ENCODE measurements around the gene ENOX1. TPM values are rescaled to one million over a fixed set of nuclear protein-coding genes. Genes with fewer than 3 reads are reported as not detected.

Gene ENOX1
- total RNA-seq, 1 experiment from 2014 or later = 2.4 TPM

DNA sequence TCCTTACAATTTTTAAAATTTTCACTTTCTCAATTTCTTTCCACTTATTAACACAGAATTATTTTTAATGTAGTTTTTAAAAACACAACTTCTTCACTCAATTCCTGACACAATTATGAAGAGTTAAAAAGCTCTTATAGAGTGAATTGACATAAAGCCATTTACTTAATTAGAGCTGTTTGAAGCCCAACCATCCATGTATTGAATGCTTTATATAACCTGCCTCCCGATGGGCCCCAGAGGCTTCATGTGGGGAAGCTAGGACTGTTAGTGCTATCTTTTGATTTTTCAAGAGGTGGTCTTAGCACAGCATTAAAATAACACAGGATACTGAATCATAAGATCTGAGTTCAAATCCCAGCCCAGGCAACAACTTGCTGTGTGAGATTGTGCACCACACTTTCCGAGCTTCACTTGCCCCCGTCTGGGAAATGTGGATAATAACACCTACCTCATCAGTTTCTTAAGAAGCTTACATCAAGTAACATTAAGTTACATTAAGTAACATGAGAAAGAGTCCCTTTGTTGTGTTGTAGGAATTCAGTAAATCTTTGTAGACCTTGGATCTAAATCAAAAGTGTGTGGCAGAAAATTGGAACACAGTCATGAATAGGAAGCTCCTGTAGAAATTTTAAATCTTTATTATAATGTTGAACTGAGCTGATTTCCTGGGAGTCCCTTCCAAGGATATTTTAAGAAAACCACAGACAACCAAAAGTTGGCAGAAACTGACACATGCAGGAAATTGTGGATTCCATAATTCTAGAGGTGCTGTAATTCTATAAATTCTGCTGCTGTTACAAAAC lies 5.5 kb upstream of the ENOX1 start:
- no peaks in the 10 kb centered on the region for H3K27me3 ChIP-seq
- H3K36me3 ChIP-seq = no peaks in the 10 kb centered on the region
- H3K9me3 ChIP-seq = no peaks in the 10 kb centered on the region
- DNase-seq = no peak
- no peak overlapping the region for H3K4me3 ChIP-seq

DNA sequence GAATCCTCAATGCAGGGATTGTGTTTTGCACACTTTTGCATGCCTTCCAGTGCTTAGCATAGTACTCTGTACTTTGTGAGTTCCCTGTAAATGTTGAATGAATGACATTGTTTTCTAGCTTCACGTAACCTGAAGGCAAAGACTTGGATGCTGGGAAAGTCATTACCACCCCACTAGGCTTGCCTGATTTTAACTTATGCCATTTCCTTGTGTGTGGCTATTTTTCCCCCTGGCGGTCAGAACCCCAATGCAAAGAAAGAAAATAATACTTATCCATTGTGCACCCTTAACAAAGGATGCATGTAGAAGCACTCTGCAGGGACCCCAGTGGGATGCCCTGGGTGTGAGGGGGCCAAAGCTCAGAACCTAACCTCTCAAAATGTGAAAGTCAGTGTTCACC lies 1.2 kb upstream of the ENOX1 start:
- Histone ChIP-seq H3K9me3 (no peaks in the 10 kb centered on the region), H3K4me3 (peak overlapping the region; percentile 62; the same call in 1 of the 2 replicates), H3K36me3 (no peaks in the 10 kb centered on the region), H3K27me3 (no peaks in the 10 kb centered on the region)
- DNase-seq = no peak

GRCh38 chr13:43787518-43787891 lies 733 bp upstream of the ENOX1 start:
- DNase-seq = no peak
- H3K9me3 ChIP-seq = no peaks in the 10 kb centered on the region
- H3K27me3 ChIP-seq = no peaks in the 10 kb centered on the region
- H3K4me3 ChIP-seq = peak overlapping the region; percentile 62
- no peaks in the 10 kb centered on the region for H3K36me3 ChIP-seq

DNA sequence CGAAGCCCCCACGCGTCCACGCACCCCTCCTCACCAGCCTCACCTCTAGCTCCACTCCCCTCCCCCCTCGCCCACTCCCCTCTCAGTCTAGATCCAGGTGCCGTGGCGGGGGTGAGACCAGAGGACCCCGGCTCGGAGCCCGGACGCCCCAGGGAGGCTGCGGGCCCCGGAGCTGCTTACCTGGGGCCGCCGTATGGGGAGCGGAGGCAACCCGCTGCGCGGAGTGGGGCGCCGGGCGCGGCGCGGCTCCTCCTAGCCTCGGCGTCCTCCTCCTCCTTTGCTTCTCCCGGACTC lies 353 bp downstream of the ENOX1 start:
- H3K9me3 ChIP-seq = no peaks in the 10 kb centered on the region
- DNase-seq = no peak
- H3K36me3 ChIP-seq = no peaks in the 10 kb centered on the region
- H3K27me3 ChIP-seq = no peaks in the 10 kb centered on the region
- peak overlapping the region; percentile 62 for H3K4me3 ChIP-seq

GRCh38 chr13:43785650-43786471 lies 911 bp downstream of the ENOX1 start:
- Histone ChIP-seq H3K27me3 (no peaks in the 10 kb centered on the region), H3K36me3 (no peaks in the 10 kb centered on the region), H3K4me3 (peak overlapping the region; percentile 62), H3K9me3 (no peaks in the 10 kb centered on the region)
- peak; percentile 82 for DNase-seq

GRCh38 chr13:43785261-43785649 lies 1.5 kb downstream of the ENOX1 start:
- H3K27me3 ChIP-seq = no peaks in the 10 kb centered on the region
- H3K4me3 ChIP-seq = peak overlapping the region; percentile 62
- no peaks in the 10 kb centered on the region for H3K36me3 ChIP-seq
- H3K9me3 ChIP-seq = no peaks in the 10 kb centered on the region
- no peak for DNase-seq

DNA sequence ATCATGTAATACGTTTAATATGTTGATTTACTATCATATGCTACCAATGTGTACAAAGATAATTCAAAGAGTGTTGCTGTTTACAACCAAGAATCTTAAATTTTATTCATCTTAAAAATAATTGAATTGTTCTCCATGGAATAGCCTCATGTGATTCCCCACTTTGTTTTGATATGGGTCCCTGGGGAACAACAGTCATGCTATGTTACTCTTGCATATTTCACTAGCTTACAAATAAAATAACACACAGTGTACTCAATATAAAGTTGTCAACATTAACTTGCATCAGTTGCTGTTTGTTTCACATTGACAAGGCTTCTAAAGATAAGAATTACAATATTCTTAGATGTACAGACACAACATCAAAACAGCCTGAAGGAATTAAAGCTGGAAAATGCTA lies 2.3 kb downstream of the ENOX1 start:
- DNase-seq = no peak
- Histone ChIP-seq H3K36me3 (no peaks in the 10 kb centered on the region), H3K27me3 (no peaks in the 10 kb centered on the region), H3K4me3 (no peak overlapping the region), H3K9me3 (no peaks in the 10 kb centered on the region)

DNA sequence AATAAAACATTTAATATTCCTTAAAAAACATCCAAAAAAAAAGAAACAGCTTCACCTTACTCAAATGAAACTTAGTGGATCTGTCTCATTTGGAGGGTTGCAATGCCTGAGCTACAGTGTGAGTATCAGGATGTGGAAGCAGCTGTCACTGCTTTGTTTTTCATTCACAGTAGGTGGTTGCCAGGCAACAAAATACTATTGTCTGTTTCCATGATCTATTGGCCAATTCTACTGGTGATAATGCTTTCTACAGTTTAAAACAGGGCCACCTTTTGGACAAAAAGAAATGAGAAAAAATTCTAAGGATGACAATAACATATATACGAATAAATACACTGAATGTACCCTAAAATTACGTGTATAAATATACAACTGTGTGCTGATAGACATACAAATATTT lies 3.0 kb downstream of the ENOX1 start:
- Histone ChIP-seq H3K4me3 (no peak overlapping the region), H3K9me3 (no peaks in the 10 kb centered on the region), H3K36me3 (no peaks in the 10 kb centered on the region), H3K27me3 (no peaks in the 10 kb centered on the region)
- DNase-seq = no peak

GRCh38 chr13:43782686-43783085 lies 4.1 kb downstream of the ENOX1 start:
- no peaks in the 10 kb centered on the region for H3K36me3 ChIP-seq
- no peaks in the 10 kb centered on the region for H3K27me3 ChIP-seq
- no peak overlapping the region for H3K4me3 ChIP-seq
- DNase-seq = no peak
- H3K9me3 ChIP-seq = no peaks in the 10 kb centered on the region

DNA sequence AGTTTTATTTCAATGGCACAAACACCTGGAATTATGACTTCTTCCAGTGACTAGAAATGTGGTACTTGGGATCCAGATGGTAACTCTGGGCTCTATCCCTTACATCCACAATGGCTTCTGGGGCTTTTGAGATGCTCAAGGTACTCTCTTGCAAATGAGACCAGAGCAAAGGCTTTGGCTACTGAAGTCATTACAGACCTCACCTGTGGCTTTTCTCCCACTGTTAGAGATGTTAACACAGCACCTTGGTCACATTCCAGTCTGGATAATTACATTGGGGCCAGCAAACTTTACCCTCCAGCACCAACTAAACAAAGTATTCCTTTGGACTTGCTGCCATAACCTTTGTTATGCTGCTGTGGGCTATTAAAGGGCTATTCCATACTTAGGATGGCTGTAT lies 6.1 kb downstream of the ENOX1 start:
- no peak overlapping the region for H3K4me3 ChIP-seq
- H3K36me3 ChIP-seq = no peaks in the 10 kb centered on the region
- H3K27me3 ChIP-seq = no peaks in the 10 kb centered on the region
- no peaks in the 10 kb centered on the region for H3K9me3 ChIP-seq
- DNase-seq = no peak

DNA sequence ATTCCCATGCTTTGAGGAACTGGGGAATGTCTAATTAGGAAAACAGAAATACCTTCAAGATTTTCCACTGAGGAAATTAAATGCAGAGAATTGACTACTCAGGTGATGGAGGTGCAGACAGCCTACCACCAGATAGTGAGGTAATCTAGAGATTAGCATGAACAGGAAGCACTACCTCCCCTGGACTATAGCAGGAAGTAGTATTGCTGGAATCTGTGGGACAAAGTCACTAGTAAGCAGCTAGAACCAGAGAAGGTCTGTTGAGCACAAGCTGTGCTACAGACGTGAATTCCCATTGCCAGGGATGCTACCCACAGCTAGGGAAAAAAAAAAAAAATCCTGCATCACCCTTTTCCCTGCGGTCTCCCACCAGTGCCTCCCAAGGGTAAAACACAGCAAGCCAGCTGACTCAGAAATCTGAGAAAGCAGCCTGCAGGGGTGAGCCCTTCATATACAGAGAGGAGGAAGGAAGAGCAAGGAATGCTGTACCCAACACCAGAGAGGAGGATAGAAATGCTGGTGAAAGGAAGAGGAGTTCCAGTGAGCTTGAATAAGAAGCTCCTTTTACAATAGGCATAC lies 10.2 kb downstream of the ENOX1 start:
- DNase-seq = no peak
- H3K9me3 ChIP-seq = no peaks in the 10 kb centered on the region
- no peaks in the 10 kb centered on the region for H3K27me3 ChIP-seq
- no peaks in the 10 kb centered on the region for H3K36me3 ChIP-seq
- H3K4me3 ChIP-seq = no peak overlapping the region

DNA sequence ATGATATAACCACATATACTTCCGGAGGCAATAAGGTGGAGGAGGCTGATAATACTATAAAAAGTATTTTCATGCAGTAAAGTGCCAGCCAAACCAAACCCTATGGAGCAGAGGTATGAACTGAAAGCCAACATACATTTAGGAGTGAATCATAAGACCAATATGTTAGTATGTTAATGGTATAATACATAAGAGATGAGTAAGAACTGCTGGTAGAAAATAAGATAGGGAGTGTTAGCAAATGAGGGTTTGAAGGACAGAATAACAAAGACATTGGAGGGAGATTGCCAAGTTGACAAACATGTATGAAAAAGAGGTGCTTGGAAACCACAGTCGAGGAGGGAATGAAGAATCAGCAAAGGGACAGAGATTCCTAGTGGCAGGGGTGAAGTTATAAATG lies 10.8 kb downstream of the ENOX1 start:
- Histone ChIP-seq H3K27me3 (no peaks in the 10 kb centered on the region), H3K4me3 (no peak overlapping the region), H3K9me3 (no peaks in the 10 kb centered on the region), H3K36me3 (no peaks in the 10 kb centered on the region)
- no peak for DNase-seq

GRCh38 chr13:43773602-43774001 lies 13.2 kb downstream of the ENOX1 start:
- Histone ChIP-seq H3K4me3 (no peak overlapping the region), H3K27me3 (no peaks in the 10 kb centered on the region), H3K9me3 (no peaks in the 10 kb centered on the region), H3K36me3 (no peaks in the 10 kb centered on the region)
- DNase-seq = no peak

- DNase-seq = no peak
- Histone ChIP-seq H3K27me3 (no peaks in the 10 kb centered on the region), H3K4me3 (no peak overlapping the region), H3K36me3 (no peaks in the 10 kb centered on the region), H3K9me3 (no peaks in the 10 kb centered on the region)
Observed at GRCh38 chr13:43770871-43771270, 15.9 kb downstream of the ENOX1 start.

GRCh38 chr13:43769529-43769928 lies 17.2 kb downstream of the ENOX1 start:
- Histone ChIP-seq H3K9me3 (no peaks in the 10 kb centered on the region), H3K27me3 (no peaks in the 10 kb centered on the region; the same call in 1 of the 2 replicates), H3K4me3 (no peak overlapping the region), H3K36me3 (no peaks in the 10 kb centered on the region)
- DNase-seq = no peak

DNA sequence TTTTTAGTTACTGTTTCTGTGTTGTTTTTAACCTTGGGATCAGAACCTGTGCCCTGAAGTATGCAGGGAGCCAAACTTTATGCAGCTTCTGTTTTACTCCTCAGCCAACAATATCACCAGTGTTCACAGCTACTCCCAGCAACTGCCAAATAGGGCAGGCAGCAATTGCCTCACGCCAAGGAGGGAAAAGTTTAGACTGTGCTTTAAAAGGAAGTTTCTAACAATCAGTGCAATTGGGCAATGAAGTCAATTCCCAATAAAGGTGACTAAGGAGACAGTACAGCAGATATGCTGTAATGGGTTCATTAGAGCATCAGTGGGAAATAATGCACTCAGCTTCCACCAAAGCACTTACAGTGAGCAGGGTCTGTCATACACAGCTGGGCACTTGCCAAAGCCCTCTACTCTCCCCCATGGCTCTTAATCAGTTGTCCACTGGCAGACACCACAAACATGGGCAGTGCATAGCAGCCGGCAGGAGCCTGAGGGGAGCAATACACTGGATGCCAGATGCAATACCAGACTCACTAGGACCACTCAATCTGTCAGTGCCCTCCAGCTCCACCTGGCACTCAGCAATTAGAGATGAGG lies 19.3 kb downstream of the ENOX1 start:
- no peaks in the 10 kb centered on the region for H3K9me3 ChIP-seq
- no peak for DNase-seq
- H3K27me3 ChIP-seq = no peaks in the 10 kb centered on the region; the same call in 1 of the 2 replicates
- no peaks in the 10 kb centered on the region for H3K36me3 ChIP-seq
- no peak overlapping the region for H3K4me3 ChIP-seq

DNA sequence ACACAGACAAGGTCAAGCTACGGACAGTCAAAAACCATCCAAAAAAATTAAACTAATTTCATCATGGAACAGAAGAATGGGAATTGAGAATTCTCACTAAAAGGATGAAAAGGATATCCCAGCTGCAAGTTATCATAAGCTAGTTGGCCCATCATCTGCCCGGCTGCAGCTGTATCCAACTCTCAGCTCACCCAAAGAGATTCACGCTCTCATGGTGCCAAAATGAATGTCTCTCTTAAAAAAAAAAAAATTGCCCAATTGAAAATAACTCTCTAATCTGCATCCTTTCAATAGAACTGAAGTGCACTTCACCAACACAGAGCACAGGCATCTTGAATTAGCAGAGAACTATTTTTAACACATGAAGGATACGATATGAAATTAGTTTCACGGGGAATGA lies 20.0 kb downstream of the ENOX1 start:
- no peak for DNase-seq

More for the DNA sequence above, 20.0 kb downstream of the ENOX1 start:
- H3K9me3 ChIP-seq = no peaks in the 10 kb centered on the region
- no peak overlapping the region for H3K4me3 ChIP-seq
- H3K36me3 ChIP-seq = no peaks in the 10 kb centered on the region
- H3K27me3 ChIP-seq = no peaks in the 10 kb centered on the region; the same call in 1 of the 2 replicates
